ENCODE measurements around the gene RBM5. TPM values are rescaled to one million over a fixed set of nuclear protein-coding genes. Genes with fewer than 3 reads are reported as not detected.
A peak's percentile ranks its signal among the peaks of the same experiment; 100 is the strongest.

RBM5 gene
- total and polyA plus RNA-seq, 8 donors = 25.0 to 464 (median 256) TPM

DNA sequence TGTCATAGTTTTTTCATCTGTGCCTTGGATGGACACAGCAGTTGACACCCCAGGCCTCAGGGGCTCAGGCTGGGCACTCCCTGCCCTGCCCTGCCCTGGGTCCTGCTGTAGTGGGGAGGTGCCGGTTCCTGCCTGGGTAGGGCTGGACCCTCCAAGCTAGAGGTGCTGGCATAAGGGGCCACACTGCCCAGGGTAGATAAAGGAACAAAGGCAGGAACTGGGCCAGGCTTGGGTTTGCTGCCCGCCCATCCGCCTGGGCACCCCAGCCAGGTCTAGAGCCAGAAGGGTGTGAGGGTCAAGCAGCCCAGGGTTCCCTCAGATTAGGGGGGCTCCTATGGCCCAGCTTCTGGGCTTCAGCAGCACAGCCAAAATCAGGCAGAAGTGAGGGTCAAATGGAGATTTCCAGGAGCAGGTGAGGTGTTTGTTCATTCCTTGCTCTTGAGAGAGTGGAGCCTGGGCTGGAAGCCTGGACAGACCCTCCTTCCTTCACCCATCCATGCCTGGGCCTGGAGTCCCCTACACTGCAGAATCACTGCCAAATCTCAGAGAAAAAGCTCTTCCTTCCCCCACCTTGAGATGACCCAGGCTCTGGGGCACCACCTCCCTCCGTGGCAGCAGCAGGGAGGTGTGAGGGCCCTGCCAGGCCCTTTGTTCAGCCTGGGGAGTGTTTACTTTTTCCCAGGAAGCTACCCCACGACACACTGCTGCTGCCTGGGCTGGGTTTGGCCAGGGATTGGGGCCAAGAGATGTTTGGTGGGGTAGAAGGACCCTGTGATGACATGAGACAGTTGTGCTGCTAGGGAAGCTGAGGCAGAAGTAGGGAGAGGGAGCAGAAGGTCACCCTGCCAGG lies 73.5 kb downstream of the RBM5 start:
- H3K9me3 ChIP-seq = no peaks in the 10 kb centered on the region
- H3K27ac ChIP-seq = peak overlapping the region; percentile 75 to 90 (median 85)
- WGBS, 5 donors = 33 to 54% (median 41%) methylated on average over 4 to 5 of the region's 5 CpGs
- TF ChIP-seq CTCF (IDR thresholded peaks at IDR 0.05) (no peak), POLR2A (IDR thresholded peaks at IDR 0.05) (no peak)
- intact Hi-C loops (cut with DNase I; ENCODE audit: low total_unique reads) = no loop called here
- no peak overlapping the region for H3K4me3 ChIP-seq
- peaks cover 99 to 100% (median 100%) of the 10 kb centered on the region in 4 donors for H3K4me1 ChIP-seq
- H3K36me3 ChIP-seq = no peaks in the 10 kb centered on the region
- DNase-seq = no peak
- peaks cover 0 to 2% (median 0%) of the 10 kb centered on the region in 3 donors for H3K27me3 ChIP-seq

GRCh38 chr3:50163572-50164455 lies 75.1 kb downstream of the RBM5 start:
- no peaks in the 10 kb centered on the region for H3K36me3 ChIP-seq
- WGBS, 5 donors = 19 to 43% (median 31%) methylated on average over 7 to 8 of the region's 8 CpGs
- H3K4me1 ChIP-seq = peaks cover 99 to 100% (median 100%) of the 10 kb centered on the region in 4 donors
- peak; percentile 86 to 92 for DNase-seq
- H3K27me3 ChIP-seq = no peaks in the 10 kb centered on the region
- no peaks in the 10 kb centered on the region for H3K9me3 ChIP-seq
- intact Hi-C loops (cut with DNase I; ENCODE audit: low total_unique reads) = no loop called here
- peak overlapping the region in 1 of 4 donors; percentile 18 for H3K4me3 ChIP-seq
- TF ChIP-seq EP300 (IDR thresholded peaks at IDR 0.05) (no peak), POLR2AphosphoS5 (IDR thresholded peaks at IDR 0.05) (peak in 2 of 3 donors; percentile 30 to 64), POLR2A (IDR thresholded peaks at IDR 0.05) (no peak)
- peak overlapping the region; percentile 75 to 90 (median 85) for H3K27ac ChIP-seq

DNA sequence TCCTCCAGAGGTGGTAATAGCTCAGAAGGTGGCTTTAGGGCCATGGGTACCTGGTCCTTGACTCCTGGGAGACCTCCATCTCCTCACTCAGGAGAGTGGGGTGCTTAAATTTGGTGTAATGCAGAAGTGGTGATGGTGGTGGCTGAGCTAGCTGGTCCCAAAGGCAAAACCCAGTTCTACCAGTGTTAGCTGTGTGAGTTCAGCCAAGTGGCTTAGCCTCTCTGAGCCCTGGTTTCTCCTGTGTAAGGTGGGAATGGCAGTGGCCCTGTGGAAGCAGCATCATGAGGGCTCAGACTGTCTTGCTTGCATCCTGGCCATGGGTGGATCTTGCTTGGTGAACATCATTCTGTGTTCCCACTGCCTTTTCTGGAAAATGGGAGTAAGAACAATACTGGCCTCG lies 75.8 kb downstream of the RBM5 start:
- peak overlapping the region in 1 of 4 donors; percentile 18 for H3K4me3 ChIP-seq
- no peaks in the 10 kb centered on the region for H3K9me3 ChIP-seq
- intact Hi-C loops (cut with DNase I; ENCODE audit: low total_unique reads) = no loop called here
- H3K36me3 ChIP-seq = no peaks in the 10 kb centered on the region
- no peak for DNase-seq
- H3K4me1 ChIP-seq = peaks cover 100% of the 10 kb centered on the region in 4 donors
- H3K27me3 ChIP-seq = no peaks in the 10 kb centered on the region
- 20 to 58% (median 36%) methylated on average over 1 of the region's 1 CpG for WGBS, 5 donors
- TF ChIP-seq POLR2A (IDR thresholded peaks at IDR 0.05) (no peak), CTCF (IDR thresholded peaks at IDR 0.05) (no peak), POLR2AphosphoS5 (IDR thresholded peaks at IDR 0.05) (no peak), EP300 (IDR thresholded peaks at IDR 0.05) (no peak)
- peak overlapping the region in 4 of 5 donors; percentile 78 to 90 (median 86) for H3K27ac ChIP-seq

GRCh38 chr3:50164984-50165909 lies 76.5 kb downstream of the RBM5 start:
- 8 to 29% (median 20%) methylated on average over 5 to 7 of the region's 7 CpGs for WGBS, 5 donors
- peak; percentile 43 to 67 for DNase-seq
- no peaks in the 10 kb centered on the region for H3K9me3 ChIP-seq
- no peaks in the 10 kb centered on the region for H3K27me3 ChIP-seq
- no peaks in the 10 kb centered on the region for H3K36me3 ChIP-seq
- no peak for TF ChIP-seq EP300 (IDR thresholded peaks at IDR 0.05)
- no peak for TF ChIP-seq POLR2AphosphoS5 (IDR thresholded peaks at IDR 0.05)
- TF ChIP-seq CTCF (IDR thresholded peaks at IDR 0.05) = no peak
- TF ChIP-seq POLR2A (IDR thresholded peaks at IDR 0.05) = no peak
- peaks cover 96 to 100% (median 99%) of the 10 kb centered on the region in 4 donors for H3K4me1 ChIP-seq
- peak overlapping the region; percentile 37 to 90 (median 85) for H3K27ac ChIP-seq
- H3K4me3 ChIP-seq = peak overlapping the region in 1 of 4 donors; percentile 18
- intact Hi-C loops (cut with DNase I; ENCODE audit: low total_unique reads) = no loop called here
